Uterus (tissue), 2 donors: ENCODE data around the gene PLB1.

Experiments
- CTCF ChIP-seq, 4 experiments: fragments of 200-600 bp in 2 of 4; fragments of 450-650 bp in 2 of 4; sonication (generic) in 2 of 4; IDR thresholded peaks; one replicate each; pipeline ENCODE4 v1.5.1; 2016 to 2019; ENCODE audit warnings: antibody characterized with exemption in 4 of 4, mild to moderate bottlenecking in 2 of 4, moderate library complexity in 1 of 4
- POLR2A ChIP-seq, 2 donors: fragments of 450-650 bp; IDR thresholded peaks; one replicate each; pipeline ENCODE4 v1.6.1; 2016; ENCODE audit warnings: antibody characterized with exemption in 2 of 2, mild to moderate bottlenecking in 1 of 2, moderate library complexity in 1 of 2

GRCh38 chr2:28610583-28611201, 114.8 kb downstream of the PLB1 start:
- TF ChIP-seq CTCF (IDR thresholded peaks at IDR 0.05) = no peak
- peak in 1 of 2 donors; percentile 7 for TF ChIP-seq POLR2A (IDR thresholded peaks at IDR 0.05)
